Measurements from ENCODE around the gene POC1A. TPM values are rescaled to one million over a fixed set of nuclear protein-coding genes. Genes with fewer than 3 reads are reported as not detected.

POC1A gene
- total and polyA plus RNA-seq, 2 of the 4 experiments (the other 2 are of a cell fraction) = 10.6 to 11.5 TPM

GRCh38 chr3:52123106-52123725, 31.0 kb downstream of the POC1A start:
- Histone ChIP-seq H3K23ac (ENCODE audit: low read depth, low read length) (no peak overlapping the region), H3K14ac (replicated peaks; ENCODE audit: low read depth, low read length) (no peak overlapping the region), H2AK5ac (ENCODE audit: low read depth, low read length) (peak overlapping the region; percentile 68), H3K4me1 (ENCODE audit: control insufficient read depth, insufficient read depth, low read length) (peaks cover 2% of the 10 kb centered on the region), H4K5ac (ENCODE audit: low read depth, low read length) (no peak overlapping the region), H3K56ac (ENCODE audit: extremely low read depth, insufficient read depth, low read length) (no peak overlapping the region), H4K91ac (ENCODE audit: insufficient read depth, low read depth, low read length) (no peak overlapping the region; the same call in 1 of the 2 replicates), H2AK9ac (replicated peaks; ENCODE audit: low read depth, low read length, poor library complexity) (peak overlapping the region; percentile 31), H2BK15ac (ENCODE audit: low read depth, low read length) (no peak overlapping the region), H3K79me1 (ENCODE audit: low read depth in 1 of 2, low read length in 2 of 2) (peaks cover 3 to 15% of the 10 kb centered on the region in 2 experiments; a peak in 3 of 4 replicates), H3K4me3 (ENCODE audit: insufficient read depth, low read depth, low read length) (no peak overlapping the region), H3K9ac (ENCODE audit: low read depth, low read length) (no peak overlapping the region), H3K27ac (ENCODE audit: insufficient read depth, low read length) (no peak overlapping the region), H4K8ac (ENCODE audit: low read depth in 2 of 2, low read length in 2 of 2) (peak overlapping the region in 1 of 2 experiments; percentile 53; a peak in 1 of 4 replicates), H2BK20ac (ENCODE audit: low read depth, low read length) (no peak overlapping the region), H3K27me3 (ENCODE audit: control insufficient read depth, insufficient read depth, low read length) (no peaks in the 10 kb centered on the region), H2BK5ac (ENCODE audit: low read depth, low read length, poor library complexity, severe bottlenecking) (no peak overlapping the region), H3K4me2 (ENCODE audit: low read depth, low read length) (no peak overlapping the region), H3K9me3 (ENCODE audit: control insufficient read depth, insufficient read depth, low read length) (no peaks in the 10 kb centered on the region), H2BK120ac (ENCODE audit: low read depth, low read length) (no peak overlapping the region), H3K4ac (ENCODE audit: low read depth, low read length) (no peak overlapping the region), H2AFZ (replicated peaks; ENCODE audit: low read length, poor library complexity) (peak overlapping the region; percentile 69), H3K9me1 (ENCODE audit: insufficient read depth, low read length) (peaks cover 7% of the 10 kb centered on the region; the same call in 1 of the 2 replicates), H3K18ac (ENCODE audit: low read depth, low read length) (no peak overlapping the region), H3K36me3 (ENCODE audit: control insufficient read depth, insufficient read depth, low read length) (0 out of 2 replicates have a peak, but pooled peaks cover 1% of the 10 kb centered on the region), H4K20me1 (ENCODE audit: insufficient read depth, low read length) (no peaks in the 10 kb centered on the region)
- in situ Hi-C loops (cut with MboI; ENCODE audit: low sequenced_read_pairs) (no loop called here), dilution Hi-C loops (cut with HindIII; ENCODE audit: low sequenced_read_pairs, unreplicated experiment) (no loop called here), intact Hi-C loops (cut with micrococcal nuclease) (loop anchor here (1.0 kb wide), 3 partner anchors 66 to 181 kb away; partner anchors contain the start of gene PARP3)
- ChIA-PET CTCF (interaction anchor here (0.5 to 3.0 kb wide), 10 partner anchors 24 to 1993 kb away, joined by 3 to 12 read pairs (median 3); no protein-coding TSS in a partner anchor), POLR2A (ENCODE audit: unreplicated experiment) (no interaction called here)
- DNase-seq (peak; percentile 65), ATAC-seq (ENCODE audit: low read depth) (peak; percentile 97)
- TF ChIP-seq, protein P1, sequence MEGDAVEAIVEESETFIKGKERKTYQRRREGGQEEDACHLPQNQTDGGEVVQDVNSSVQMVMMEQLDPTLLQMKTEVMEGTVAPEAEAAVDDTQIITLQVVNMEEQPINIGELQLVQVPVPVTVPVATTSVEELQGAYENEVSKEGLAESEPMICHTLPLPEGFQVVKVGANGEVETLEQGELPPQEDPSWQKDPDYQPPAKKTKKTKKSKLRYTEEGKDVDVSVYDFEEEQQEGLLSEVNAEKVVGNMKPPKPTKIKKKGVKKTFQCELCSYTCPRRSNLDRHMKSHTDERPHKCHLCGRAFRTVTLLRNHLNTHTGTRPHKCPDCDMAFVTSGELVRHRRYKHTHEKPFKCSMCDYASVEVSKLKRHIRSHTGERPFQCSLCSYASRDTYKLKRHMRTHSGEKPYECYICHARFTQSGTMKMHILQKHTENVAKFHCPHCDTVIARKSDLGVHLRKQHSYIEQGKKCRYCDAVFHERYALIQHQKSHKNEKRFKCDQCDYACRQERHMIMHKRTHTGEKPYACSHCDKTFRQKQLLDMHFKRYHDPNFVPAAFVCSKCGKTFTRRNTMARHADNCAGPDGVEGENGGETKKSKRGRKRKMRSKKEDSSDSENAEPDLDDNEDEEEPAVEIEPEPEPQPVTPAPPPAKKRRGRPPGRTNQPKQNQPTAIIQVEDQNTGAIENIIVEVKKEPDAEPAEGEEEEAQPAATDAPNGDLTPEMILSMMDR (conservative IDR thresholded peaks at IDR 0.05; ENCODE audit: low read depth, low read length) = peak; percentile 94
- TF ChIP-seq SMC3 (IDR thresholded peaks at IDR 0.05; ENCODE audit: low read depth, low read length) (peak; percentile 98), RAD21 (IDR thresholded peaks at IDR 0.05; ENCODE audit: low read length) (peak; percentile 98), POLR2A (IDR thresholded peaks at IDR 0.05; ENCODE audit: low read depth, low read length) (0 out of 2 replicates have a peak, but pooled peaks have one; percentile 40), ELK1 (IDR thresholded peaks at IDR 0.05; ENCODE audit: borderline replicate concordance, low read depth, low read length) (no peak)
- no TSS peak for BruUV-seq (replicated peaks)
- WGBS, 2 experiments (ENCODE audit: extremely low coverage in 2 of 2, insufficient read length in 1 of 2) = 63% methylated on average over 4 of the region's 10 CpGs; no CpG with 5 or more reads in 1 of the 2 experiments

All from IMR-90 (cell line).